Measurements from ENCODE around the gene RNF34.

Gene RNF34, protein sequence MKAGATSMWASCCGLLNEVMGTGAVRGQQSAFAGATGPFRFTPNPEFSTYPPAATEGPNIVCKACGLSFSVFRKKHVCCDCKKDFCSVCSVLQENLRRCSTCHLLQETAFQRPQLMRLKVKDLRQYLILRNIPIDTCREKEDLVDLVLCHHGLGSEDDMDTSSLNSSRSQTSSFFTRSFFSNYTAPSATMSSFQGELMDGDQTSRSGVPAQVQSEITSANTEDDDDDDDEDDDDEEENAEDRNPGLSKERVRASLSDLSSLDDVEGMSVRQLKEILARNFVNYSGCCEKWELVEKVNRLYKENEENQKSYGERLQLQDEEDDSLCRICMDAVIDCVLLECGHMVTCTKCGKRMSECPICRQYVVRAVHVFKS

DNA sequence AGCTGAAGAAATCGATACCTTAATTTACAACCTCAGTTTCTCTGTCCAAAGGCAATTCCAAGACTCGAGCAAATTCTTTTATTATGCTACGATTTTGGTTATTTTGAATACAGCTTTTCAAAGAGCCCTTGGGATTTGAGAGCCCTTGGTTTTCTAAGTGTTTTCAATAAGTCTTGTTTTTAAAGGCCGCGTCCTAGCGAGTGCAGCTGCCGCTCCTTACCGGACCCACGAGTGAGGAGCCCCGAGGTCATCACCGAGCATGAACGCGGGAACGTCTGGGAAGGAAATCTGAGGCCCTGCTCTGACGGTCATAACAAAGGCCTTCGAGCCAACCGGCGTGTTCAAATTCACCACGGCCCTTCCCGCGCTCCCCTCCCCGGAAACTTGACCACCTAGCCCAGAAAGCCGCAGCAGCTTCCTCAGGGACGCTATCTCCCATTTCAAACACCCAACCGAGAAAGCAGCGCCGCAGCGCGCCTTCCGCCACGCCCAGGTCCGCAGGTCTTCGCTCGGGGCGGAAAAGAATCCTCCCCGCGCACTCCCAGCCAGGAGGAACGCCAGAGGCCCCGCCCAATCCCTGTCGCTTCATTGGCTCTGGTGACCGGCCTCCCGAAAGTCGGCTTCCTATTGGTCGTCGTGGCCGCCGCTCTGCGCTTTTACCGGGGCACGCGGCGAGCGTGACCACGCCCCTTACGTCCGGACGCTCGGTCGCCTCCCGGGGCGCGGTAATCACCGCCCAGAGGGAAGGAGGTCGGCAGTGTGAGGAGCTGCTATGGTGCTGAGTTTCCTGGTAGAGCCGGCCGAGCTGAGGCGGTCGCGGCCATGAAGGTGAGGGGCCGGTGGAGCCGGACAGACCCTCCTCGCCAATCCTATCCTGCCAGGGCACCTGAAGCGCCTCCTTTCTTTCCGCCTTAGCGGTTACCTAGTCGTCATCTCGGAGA, at the start of gene RNF34:
Gene RNF34 (plus strand): TSS at position 728 of the 941 bp plus-strand sequence. CDS start 95 bp downstream, at position 823.
- TF ChIP-seq GATA3 (IDR thresholded peaks at IDR 0.05; ENCODE audit: low read depth, low read length) = no peak
- 0 out of 2 replicates have a peak, but pooled peaks have one; percentile 18 for TF ChIP-seq GATA2 (IDR thresholded peaks at IDR 0.05; ENCODE audit: low read depth, low read length)

DNA sequence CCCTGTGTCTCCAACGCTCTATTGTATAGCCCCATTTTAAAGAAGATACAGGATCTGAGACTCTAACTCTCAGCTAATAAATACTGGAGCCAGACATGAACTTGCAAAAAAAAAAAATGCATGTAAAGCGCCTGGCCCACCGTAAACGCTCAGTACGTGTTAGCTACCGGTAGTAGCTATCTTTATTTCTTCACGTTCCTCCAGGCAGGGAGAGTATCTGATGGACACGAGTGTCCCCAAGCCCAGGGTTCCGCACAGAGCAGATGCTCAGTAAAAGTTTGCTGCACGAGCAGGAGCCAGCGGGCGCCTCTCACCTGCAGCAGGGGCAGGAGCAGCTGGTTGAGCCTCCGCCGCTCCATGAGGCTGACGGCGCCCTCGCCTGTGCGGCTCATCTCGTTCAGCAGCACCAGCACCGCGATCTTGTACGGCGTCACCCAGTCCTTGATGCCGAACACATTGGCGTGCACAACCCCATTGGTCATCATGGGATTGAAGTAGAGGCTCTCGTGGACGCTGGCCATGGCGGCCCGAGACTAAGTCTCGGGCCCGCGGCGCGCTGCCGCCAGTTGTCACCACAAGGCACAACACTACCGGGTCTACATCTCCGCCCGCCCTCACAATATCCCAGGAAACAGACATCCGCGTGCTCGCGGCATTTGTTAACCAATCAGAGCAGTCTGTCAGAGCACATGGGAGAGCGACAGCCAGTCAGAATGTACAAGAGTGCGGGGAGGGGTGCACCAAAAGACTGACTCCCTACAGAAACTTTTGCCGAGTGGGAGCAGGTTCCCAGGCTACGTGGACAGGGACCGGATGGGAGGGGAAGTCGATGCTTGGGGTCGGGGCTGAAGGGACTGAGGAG, 47.9 kb upstream of the RNF34 start, which contains the start of gene ANAPC5:
Gene ANAPC5 (minus strand): TSS at position 592 of the 862 bp plus-strand sequence. CDS start 71 bp downstream, at position 521.
- TF ChIP-seq GATA2 (IDR thresholded peaks at IDR 0.05; ENCODE audit: low read depth, low read length) = no peak
- no peak for TF ChIP-seq GATA3 (IDR thresholded peaks at IDR 0.05; ENCODE audit: low read depth, low read length)

DNA sequence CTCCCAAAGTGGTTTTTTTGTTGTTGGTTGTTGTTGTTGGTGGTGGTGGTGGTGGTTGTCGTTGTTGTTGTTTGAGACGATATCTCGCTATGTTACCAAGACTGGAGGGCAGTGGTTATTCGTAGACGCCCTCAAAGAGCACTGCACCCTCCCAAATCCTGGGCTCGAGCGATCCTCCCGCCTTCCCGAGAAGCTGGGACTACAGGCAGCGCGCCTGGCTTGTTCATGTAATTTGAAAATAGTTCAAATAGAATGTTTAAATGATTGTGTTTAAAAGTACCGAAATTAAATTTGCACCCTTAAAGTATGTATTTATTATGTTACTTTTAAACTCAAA, 47.3 kb upstream of the RNF34 start:
- TF ChIP-seq GATA3 (IDR thresholded peaks at IDR 0.05; ENCODE audit: low read depth, low read length) = no peak
- TF ChIP-seq GATA2 (IDR thresholded peaks at IDR 0.05; ENCODE audit: low read depth, low read length) = no peak

DNA sequence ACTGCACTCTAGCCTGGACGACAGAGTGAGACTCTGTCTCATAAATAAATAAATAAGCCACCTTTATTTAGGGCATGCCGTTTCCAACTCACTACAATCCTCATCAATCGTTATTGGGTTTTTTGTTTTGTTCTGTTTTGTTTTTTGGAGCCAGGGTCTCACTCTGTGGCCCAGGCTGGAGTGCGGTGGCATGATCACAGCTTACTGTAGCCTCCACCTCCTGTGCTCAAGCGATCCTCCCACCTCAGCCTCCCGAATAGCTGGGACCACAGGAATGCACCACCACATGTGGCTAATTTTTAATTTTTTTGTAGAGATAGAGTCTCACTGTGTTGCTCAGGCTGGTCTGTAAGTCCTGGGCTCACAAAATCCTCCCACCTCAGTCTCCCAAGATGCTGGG, 44.1 kb upstream of the RNF34 start:
- no peak for TF ChIP-seq GATA2 (IDR thresholded peaks at IDR 0.05; ENCODE audit: low read depth, low read length)
- no peak for TF ChIP-seq GATA3 (IDR thresholded peaks at IDR 0.05; ENCODE audit: low read depth, low read length)

GRCh38 chr12:121356657-121357056, 43.3 kb upstream of the RNF34 start:
- TF ChIP-seq GATA3 (IDR thresholded peaks at IDR 0.05; ENCODE audit: low read depth, low read length) = no peak
- no peak for TF ChIP-seq GATA2 (IDR thresholded peaks at IDR 0.05; ENCODE audit: low read depth, low read length)

DNA sequence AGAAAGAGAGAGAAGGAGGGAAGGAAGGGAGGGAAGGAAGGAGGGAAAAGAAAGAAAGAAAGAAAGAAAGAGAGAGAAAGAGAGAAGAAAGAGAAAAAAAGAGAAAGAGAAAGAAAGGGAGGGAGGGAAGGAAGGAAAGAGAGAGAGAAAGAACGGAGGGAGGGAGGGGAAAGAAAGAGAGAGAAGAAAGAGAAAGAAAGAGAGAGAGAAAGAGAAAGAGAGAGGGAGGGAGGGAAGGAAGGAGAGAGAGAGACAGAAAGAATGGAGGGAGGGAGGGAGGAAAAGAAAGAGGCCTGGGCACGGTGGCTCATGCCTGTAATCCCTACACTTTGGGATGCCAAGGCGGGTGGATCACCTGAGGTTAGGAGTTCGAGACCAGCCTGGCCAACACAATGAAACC, 42.6 kb upstream of the RNF34 start:
- no peak for TF ChIP-seq GATA3 (IDR thresholded peaks at IDR 0.05; ENCODE audit: low read depth, low read length)
- no peak for TF ChIP-seq GATA2 (IDR thresholded peaks at IDR 0.05; ENCODE audit: low read depth, low read length)

GRCh38 chr12:121358073-121358472, 41.8 kb upstream of the RNF34 start:
- no peak for TF ChIP-seq GATA3 (IDR thresholded peaks at IDR 0.05; ENCODE audit: low read depth, low read length)

- TF ChIP-seq GATA2 (IDR thresholded peaks at IDR 0.05; ENCODE audit: low read depth, low read length) (no peak), GATA3 (IDR thresholded peaks at IDR 0.05; ENCODE audit: low read depth, low read length) (no peak)
Observed at GRCh38 chr12:121364683-121365121, 35.2 kb upstream of the RNF34 start.

DNA sequence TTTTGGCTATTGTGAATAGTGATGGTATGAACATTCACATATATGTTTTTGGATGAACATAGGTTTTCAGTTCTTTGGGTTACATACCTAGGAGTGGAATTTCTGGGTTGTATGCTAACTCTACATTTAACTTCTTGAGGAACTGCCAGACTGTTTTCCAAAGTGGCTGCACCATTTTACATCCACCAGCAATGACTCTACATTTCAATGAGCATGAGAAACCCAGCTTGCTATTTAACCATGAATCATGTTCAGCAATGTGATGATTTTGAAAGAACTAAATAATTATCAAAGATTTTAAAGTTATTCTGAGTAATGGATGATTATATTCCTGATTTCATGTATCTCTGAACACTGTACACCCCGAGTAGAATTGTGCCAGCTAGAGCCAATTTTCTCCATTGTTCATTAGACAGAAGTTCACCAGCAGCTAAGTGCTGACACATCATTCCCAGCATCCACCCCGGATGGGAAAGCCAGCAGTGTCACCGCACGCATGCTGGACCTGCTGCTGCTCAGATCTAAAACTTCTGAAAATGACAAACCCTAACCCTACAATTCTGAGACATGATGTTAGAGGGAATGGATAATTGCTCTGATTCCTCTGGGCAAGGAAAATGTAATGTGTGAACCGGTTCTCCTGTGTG, 34.4 kb upstream of the RNF34 start:
- no peak for TF ChIP-seq GATA2 (IDR thresholded peaks at IDR 0.05; ENCODE audit: low read depth, low read length)
- TF ChIP-seq GATA3 (IDR thresholded peaks at IDR 0.05; ENCODE audit: low read depth, low read length) = no peak

DNA sequence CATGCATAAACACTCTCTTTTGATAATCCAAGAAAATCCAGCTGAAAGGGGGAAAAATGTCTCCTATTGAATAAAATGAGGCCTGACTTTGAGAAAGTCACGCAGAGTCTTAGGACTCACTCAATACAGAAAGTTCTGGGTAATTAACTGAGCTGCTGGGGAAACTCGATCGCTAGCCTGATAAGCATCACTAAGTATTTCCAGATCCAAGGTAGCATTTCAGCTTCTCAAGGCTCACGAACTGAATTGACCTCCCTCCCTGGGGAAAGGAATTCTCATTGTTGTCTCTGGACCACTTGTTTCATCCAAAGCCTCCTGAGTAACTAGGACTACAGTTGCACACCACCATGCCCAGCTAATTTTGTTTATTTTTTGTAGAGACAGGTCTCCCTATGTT, 33.9 kb upstream of the RNF34 start:
- TF ChIP-seq GATA3 (IDR thresholded peaks at IDR 0.05; ENCODE audit: low read depth, low read length) = no peak
- peak; percentile 56; the same call in 1 of the 2 replicates for TF ChIP-seq GATA2 (IDR thresholded peaks at IDR 0.05; ENCODE audit: low read depth, low read length)

GRCh38 chr12:121371404-121371803, 28.5 kb upstream of the RNF34 start:
- TF ChIP-seq GATA2 (IDR thresholded peaks at IDR 0.05; ENCODE audit: low read depth, low read length) (no peak), GATA3 (IDR thresholded peaks at IDR 0.05; ENCODE audit: low read depth, low read length) (no peak)

DNA sequence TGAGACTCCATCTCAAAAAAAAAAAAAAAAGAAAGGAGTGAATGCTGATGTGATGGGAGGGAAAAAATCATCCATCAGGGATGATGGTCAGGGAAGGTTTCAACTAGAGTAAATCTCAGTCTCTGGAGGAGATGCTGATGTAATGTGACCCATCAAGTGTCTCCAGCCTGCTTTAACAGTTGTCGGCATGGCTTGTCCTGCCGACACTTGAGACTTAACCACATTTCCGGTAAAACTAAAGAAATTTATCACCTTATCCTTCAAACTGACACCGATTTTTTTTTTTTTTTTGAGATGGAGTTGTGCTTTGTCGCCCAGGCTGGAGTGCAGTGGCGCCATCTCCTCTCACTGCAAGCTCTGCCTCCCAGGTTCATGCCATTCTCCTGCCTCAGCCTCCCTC, 26.2 kb upstream of the RNF34 start:
- TF ChIP-seq GATA2 (IDR thresholded peaks at IDR 0.05; ENCODE audit: low read depth, low read length) = no peak
- no peak for TF ChIP-seq GATA3 (IDR thresholded peaks at IDR 0.05; ENCODE audit: low read depth, low read length)
